Small intestine (tissue), 7 donors: Measurements from ENCODE around the gene ARL13B. TPM values are rescaled to one million over a fixed set of nuclear protein-coding genes. Genes with fewer than 3 reads are reported as not detected.

Source experiments
- DNase-seq, 2 donors: peaks; one replicate each; pipeline versions ENCODE4 v3.0.0 to v3.0.0-alpha.2; 2013
- FAIRE-seq: peaks from 2 replicates; lab custom pipeline; 2012; peaks lifted over from hg19 to GRCh38; lab: Jason Lieb, UNC
- H3K27ac ChIP-seq, 3 donors: one replicate each; pipeline ENCODE4 v1.5.1; 2013; ENCODE audit warnings: low read length in 2 of 3, mild to moderate bottlenecking in 2 of 3, control low read depth in 1 of 3, inconsistent platforms in 1 of 3, low read depth in 1 of 3, moderate library complexity in 1 of 3
- H3K27me3 ChIP-seq, 3 donors: one replicate each; pipeline ENCODE4 v1.6.1; 2013; ENCODE audit warnings: low read length in 3 of 3, inconsistent platforms in 1 of 3; ENCODE audit not compliant: control insufficient read depth in 3 of 3, insufficient read depth in 3 of 3
- H3K36me3 ChIP-seq, 3 donors: one replicate each; pipeline ENCODE4 v1.6.1; 2013; ENCODE audit warnings: low read length in 3 of 3, inconsistent platforms in 1 of 3, low read depth in 1 of 3, mild to moderate bottlenecking in 1 of 3, moderate library complexity in 1 of 3; ENCODE audit not compliant: control insufficient read depth in 3 of 3, insufficient read depth in 2 of 3
- H3K4me1 ChIP-seq, 3 donors: one replicate each; pipeline ENCODE4 v1.6.1; 2013; ENCODE audit warnings: low read length in 2 of 3, inconsistent platforms in 1 of 3, low read depth in 1 of 3, mild to moderate bottlenecking in 1 of 3, moderate library complexity in 1 of 3; ENCODE audit not compliant: control insufficient read depth in 3 of 3, insufficient read depth in 2 of 3
- H3K4me3 ChIP-seq, 3 donors: one replicate each; pipeline ENCODE4 v1.5.1; 2013; ENCODE audit warnings: low read length in 3 of 3, control low read depth in 1 of 3, inconsistent platforms in 1 of 3, low read depth in 1 of 3, mild to moderate bottlenecking in 1 of 3, moderate library complexity in 1 of 3
- H3K9me3 ChIP-seq, 2 donors: one replicate each; pipeline ENCODE4 v1.6.1; 2013; ENCODE audit warnings: low read depth in 1 of 2, low read length in 1 of 2; ENCODE audit not compliant: control insufficient read depth in 2 of 2, insufficient read depth in 1 of 2
- WGBS, 3 donors: extraction: QIAGEN DNeasy Blood & Tissue Kit; methylation state at CpG; one replicate each; pipeline ENCODE4 v1.1.7; 2013; 5-methylcytosine and 5-hydroxymethylcytosine counted together
- polyA plus RNA-seq, 4 donors: library from polyadenylated mRNA; stranded (reverse) in 3 of 4; unstranded in 1 of 4; fragments of 200-250 nt in 3 of 4; fragments of 120-200 nt in 1 of 4; gene quantifications; one replicate each; pipeline versions ENCODE4 v1.2.1 to v1.2.3, GENCODE V29; 2013
- donor health status: healthy with polysubstance abuse.
- donor health status: control.
- donor health status: control.
- donor health status: Bipolar disorder and iron deficiency.
- donor health status: healthy.

Gene ARL13B
- polyA plus RNA-seq, 4 donors = 1.3 to 5.9 (median 2.7) TPM

- FAIRE-seq = no peak
- peaks cover 0 to 14% (median 2%) of the 10 kb centered on the region in 3 donors for H3K36me3 ChIP-seq
- peaks cover 0 to 8% of the 10 kb centered on the region in 2 donors for H3K9me3 ChIP-seq
- no peaks in the 10 kb centered on the region for H3K27me3 ChIP-seq
- peak within 1 kb of the TSS; percentile 94 to 99 (median 98) for H3K27ac ChIP-seq
- WGBS, 3 donors = 0% methylated on average over 52 of the region's 52 CpGs
- peak; percentile 97 to 98 for DNase-seq
- H3K4me3 ChIP-seq = peak within 1 kb of the TSS; percentile 68 to 88 (median 70)
- H3K4me1 ChIP-seq = peaks cover 0 to 9% (median 2%) of the 10 kb centered on the region in 3 donors
Observed at GRCh38 chr3:94062513-94063404, 82.8 kb downstream of the ARL13B start, which contains the start of the genes DHFR2 and NSUN3. DHFR2 (minus strand) TSS chr3:94062916; CDS start chr3:94061511, 1,405 bp downstream. NSUN3 (plus strand) TSS chr3:94063061; CDS start chr3:94063127, 66 bp downstream.

GRCh38 chr3:94063496-94064119, 83.7 kb downstream of the ARL13B start:
- Histone ChIP-seq H3K27me3 (no peaks in the 10 kb centered on the region), H3K36me3 (peaks cover 0 to 13% (median 2%) of the 10 kb centered on the region in 3 donors), H3K9me3 (peaks cover 0 to 10% of the 10 kb centered on the region in 2 donors), H3K4me3 (peak overlapping the region; percentile 68 to 88 (median 70)), H3K27ac (peak overlapping the region; percentile 94 to 99 (median 98)), H3K4me1 (peaks cover 0 to 9% (median 2%) of the 10 kb centered on the region in 3 donors)
- WGBS, 3 donors = 37 to 45% (median 42%) methylated on average over 17 of the region's 17 CpGs
- DNase-seq (no peak), FAIRE-seq (no peak)

- Histone ChIP-seq H3K4me3 (no peak overlapping the region), H3K4me1 (peaks cover 0 to 9% (median 2%) of the 10 kb centered on the region in 3 donors), H3K9me3 (peaks cover 0 to 10% of the 10 kb centered on the region in 2 donors), H3K27me3 (no peaks in the 10 kb centered on the region), H3K27ac (no peak overlapping the region), H3K36me3 (peaks cover 0 to 8% (median 2%) of the 10 kb centered on the region in 3 donors)
- DNase-seq (no peak), FAIRE-seq (no peak)
- 57 to 71% (median 62%) methylated on average over 6 of the region's 6 CpGs for WGBS, 3 donors
Observed at GRCh38 chr3:94064243-94064860, 84.4 kb downstream of the ARL13B start.

GRCh38 chr3:94065122-94065521, 85.2 kb downstream of the ARL13B start:
- FAIRE-seq (no peak), DNase-seq (no peak)
- Histone ChIP-seq H3K4me3 (no peak overlapping the region), H3K36me3 (peaks cover 0 to 7% (median 2%) of the 10 kb centered on the region in 3 donors), H3K4me1 (peaks cover 0 to 9% (median 2%) of the 10 kb centered on the region in 3 donors), H3K9me3 (peaks cover 0 to 10% of the 10 kb centered on the region in 2 donors), H3K27ac (no peak overlapping the region), H3K27me3 (no peaks in the 10 kb centered on the region)
- 41 to 43% (median 42%) methylated on average over 1 of the region's 1 CpG for WGBS, 3 donors

GRCh38 chr3:94065819-94066480, 86.0 kb downstream of the ARL13B start:
- no peak for FAIRE-seq
- peaks cover 0 to 7% (median 2%) of the 10 kb centered on the region in 3 donors for H3K36me3 ChIP-seq
- 87 to 94% (median 91%) methylated on average over 1 of the region's 1 CpG for WGBS, 3 donors
- H3K4me3 ChIP-seq = no peak overlapping the region
- no peak overlapping the region for H3K27ac ChIP-seq
- peaks cover 0 to 10% of the 10 kb centered on the region in 2 donors for H3K9me3 ChIP-seq
- no peaks in the 10 kb centered on the region for H3K27me3 ChIP-seq
- DNase-seq = no peak
- peaks cover 0 to 9% (median 2%) of the 10 kb centered on the region in 3 donors for H3K4me1 ChIP-seq

- no peaks in the 10 kb centered on the region for H3K27me3 ChIP-seq
- H3K4me1 ChIP-seq = peaks cover 0 to 9% (median 2%) of the 10 kb centered on the region in 3 donors
- no peak overlapping the region for H3K4me3 ChIP-seq
- DNase-seq (no peak), FAIRE-seq (no peak)
- WGBS, 3 donors = 78 to 89% (median 83%) methylated on average over 6 of the region's 6 CpGs
- no peak overlapping the region for H3K27ac ChIP-seq
- H3K36me3 ChIP-seq = peaks cover 2 to 10% (median 3%) of the 10 kb centered on the region in 3 donors
- H3K9me3 ChIP-seq = peaks cover 0 to 10% of the 10 kb centered on the region in 2 donors
Observed at GRCh38 chr3:94066506-94067500, 86.8 kb downstream of the ARL13B start.

GRCh38 chr3:94069194-94069813, 89.3 kb downstream of the ARL13B start:
- DNase-seq (peak in 1 of 2 donors; percentile 16), FAIRE-seq (peak; percentile 90)
- Histone ChIP-seq H3K27me3 (no peaks in the 10 kb centered on the region), H3K9me3 (peaks cover 0 to 10% of the 10 kb centered on the region in 2 donors), H3K4me3 (no peak overlapping the region), H3K27ac (no peak overlapping the region), H3K4me1 (peaks cover 0 to 3% (median 2%) of the 10 kb centered on the region in 3 donors), H3K36me3 (peaks cover 2 to 13% (median 8%) of the 10 kb centered on the region in 3 donors)
- WGBS, 3 donors = 33 to 51% (median 39%) methylated on average over 4 of the region's 4 CpGs
